Lower lobe of right lung (tissue), 2 donors: ENCODE results near the gene TFAP2D. TPM values are rescaled to one million over a fixed set of nuclear protein-coding genes. Genes with fewer than 3 reads are reported as not detected.
A peak's percentile ranks its signal among the peaks of the same experiment; 100 is the strongest.

ENCODE experiments used
- ATAC-seq, 2 donors: fragments of 200-7000 bp; cut with Tn5 transposase; one replicate each; pipeline ENCODE4 v1.9.1; 2020 to 2022; ENCODE audit warnings: mild to moderate bottlenecking in 2 of 2, moderate library complexity in 2 of 2
- DNase-seq: peaks from one replicate; pipeline ENCODE4 v3.0.0-alpha.2; 2020
- H3K27ac ChIP-seq: fragments of 200-600 bp; one replicate; pipeline ENCODE4 v1.8.0; 2022
- H3K27me3 ChIP-seq: fragments of 200-600 bp; one replicate; pipeline ENCODE4 v1.8.0; 2022; ENCODE audit warnings: low read depth
- H3K36me3 ChIP-seq: fragments of 200-600 bp; one replicate; pipeline ENCODE4 v1.8.0; 2022; ENCODE audit warnings: mild to moderate bottlenecking
- H3K4me1 ChIP-seq: fragments of 200-600 bp; one replicate; pipeline ENCODE4 v1.8.0; 2022
- H3K4me3 ChIP-seq: fragments of 200-600 bp; one replicate; pipeline ENCODE4 v1.8.0; 2022; ENCODE audit warnings: mild to moderate bottlenecking
- H3K9me3 ChIP-seq: fragments of 200-600 bp; one replicate; pipeline ENCODE4 v1.8.0; 2022
- CTCF ChIP-seq: fragments of 200-600 bp; IDR thresholded peaks from one replicate; pipeline ENCODE4 v1.8.0; 2022; ENCODE audit warnings: antibody characterized with exemption, mild to moderate bottlenecking
- intact Hi-C: fragments of 100-400 bp; cut with DNase I; formaldehyde crosslinking; loops from one replicate; pipeline ENCODE4 v1.11.0; 2022
- total RNA-seq: library from RNA; stranded (reverse); fragmentation: NEBNext Ultra II Directional; extraction: Animal tissue kit (Norgen Biotek cat#: 25700); gene quantifications from one replicate; pipeline ENCODE4 v1.2.1, GENCODE V29; 2021
- donor health status: DM: no; HTN: yes; CAD: no; lungs with severe emphysema.

The TFAP2D gene
- total RNA-seq, 1 donor from 2014 or later: not detected

GRCh38 chr6:50815436-50816114 lies 102.2 kb downstream of the TFAP2D start:
- intact Hi-C loops: no loop called here
- ATAC-seq (peak in 1 of 2 donors; percentile 61), DNase-seq (no peak)
- H3K36me3 ChIP-seq: no peaks in the 10 kb centered on the region
- no peak overlapping the region for H3K27ac ChIP-seq
- no peaks in the 10 kb centered on the region for H3K9me3 ChIP-seq
- H3K4me3 ChIP-seq: peak overlapping the region; percentile 54
- H3K4me1 ChIP-seq: peaks cover 9% of the 10 kb centered on the region
- no peak for TF ChIP-seq CTCF
- peaks cover 43% of the 10 kb centered on the region for H3K27me3 ChIP-seq

DNA sequence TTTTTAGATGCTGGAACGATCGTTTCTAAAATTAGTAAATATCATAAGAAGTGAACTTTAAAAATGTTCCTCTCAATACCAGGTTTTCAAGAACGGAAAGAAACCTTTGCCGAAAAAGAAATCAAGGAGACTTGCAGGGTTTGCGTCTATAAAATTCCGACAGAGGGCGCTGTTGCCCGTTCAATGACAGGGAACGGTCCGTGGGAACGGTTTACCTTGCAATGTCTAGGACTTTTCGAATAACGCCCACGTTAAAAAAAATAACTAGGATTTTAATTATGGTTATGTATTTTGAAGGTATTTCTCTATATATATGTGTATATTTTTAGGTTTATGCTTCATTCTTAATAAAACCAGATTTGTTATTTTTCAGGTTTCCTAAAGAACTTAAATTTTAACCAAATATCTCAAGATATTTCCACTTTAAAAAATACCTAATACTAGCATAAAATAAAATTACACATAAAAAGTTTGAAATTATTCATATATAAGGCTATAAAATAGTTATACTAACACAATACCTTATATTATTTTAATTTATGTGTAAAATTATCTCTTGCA lies 102.9 kb downstream of the TFAP2D start:
- Histone ChIP-seq H3K4me1 (peaks cover 12% of the 10 kb centered on the region), H3K4me3 (peak overlapping the region; percentile 54), H3K27ac (no peak overlapping the region), H3K36me3 (no peaks in the 10 kb centered on the region), H3K9me3 (no peaks in the 10 kb centered on the region), H3K27me3 (peaks cover 49% of the 10 kb centered on the region)
- ATAC-seq (peak; percentile 75 to 90), DNase-seq (peak; percentile 68)
- intact Hi-C loops: no loop called here
- peak; percentile 78 for TF ChIP-seq CTCF

GRCh38 chr6:50816947-50817645 lies 103.8 kb downstream of the TFAP2D start:
- H3K36me3 ChIP-seq: no peaks in the 10 kb centered on the region
- TF ChIP-seq CTCF: no peak
- intact Hi-C loops: no loop called here
- no peaks in the 10 kb centered on the region for H3K9me3 ChIP-seq
- DNase-seq (no peak), ATAC-seq (no peak)
- peaks cover 58% of the 10 kb centered on the region for H3K27me3 ChIP-seq
- H3K27ac ChIP-seq: no peak overlapping the region
- H3K4me3 ChIP-seq: no peak overlapping the region
- peaks cover 12% of the 10 kb centered on the region for H3K4me1 ChIP-seq

DNA sequence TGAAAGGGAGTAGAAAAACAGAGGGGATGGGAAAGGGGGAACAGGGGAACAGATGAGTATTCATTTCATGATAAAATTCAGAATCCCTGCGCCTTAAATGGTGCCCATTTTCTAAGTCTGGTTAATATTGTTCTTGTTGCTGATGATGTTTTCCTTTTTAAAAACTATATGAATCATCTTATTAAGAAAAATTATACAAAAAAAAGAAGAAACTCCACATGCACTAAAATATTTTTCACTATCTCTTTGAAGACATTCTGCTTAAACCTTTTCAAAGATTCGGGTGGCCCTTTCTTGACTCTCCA lies 104.3 kb downstream of the TFAP2D start:
- intact Hi-C loops: no loop called here
- ATAC-seq (no peak), DNase-seq (no peak)
- Histone ChIP-seq H3K27ac (no peak overlapping the region), H3K4me3 (no peak overlapping the region), H3K36me3 (no peaks in the 10 kb centered on the region), H3K9me3 (no peaks in the 10 kb centered on the region), H3K27me3 (peaks cover 63% of the 10 kb centered on the region), H3K4me1 (peaks cover 12% of the 10 kb centered on the region)
- no peak for TF ChIP-seq CTCF

DNA sequence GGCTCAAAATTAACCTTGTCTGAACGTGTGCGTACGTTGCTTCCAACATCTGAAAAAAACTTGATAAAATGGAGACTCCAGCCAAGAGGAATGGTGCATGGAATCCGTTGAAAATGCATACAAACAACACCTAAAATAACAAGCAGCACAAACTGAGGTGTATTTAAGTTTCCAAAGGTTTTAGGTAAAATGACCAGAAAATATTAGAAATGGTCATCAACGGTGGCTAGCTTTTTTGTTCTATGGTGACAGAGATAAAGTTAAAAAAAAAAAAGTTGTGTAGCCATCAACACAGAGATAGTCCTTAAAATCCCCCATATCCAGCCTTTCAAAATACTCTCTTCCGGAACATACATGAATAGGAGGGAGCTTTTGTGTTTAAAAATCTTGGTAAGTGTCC lies 104.7 kb downstream of the TFAP2D start:
- Histone ChIP-seq H3K36me3 (no peaks in the 10 kb centered on the region), H3K4me1 (peaks cover 12% of the 10 kb centered on the region), H3K27ac (no peak overlapping the region), H3K9me3 (no peaks in the 10 kb centered on the region), H3K4me3 (no peak overlapping the region), H3K27me3 (peaks cover 68% of the 10 kb centered on the region)
- DNase-seq (no peak), ATAC-seq (no peak)
- intact Hi-C loops: no loop called here
- no peak for TF ChIP-seq CTCF
